ENCODE data around the gene C3orf52.

Gene C3orf52

GRCh38 chr3:112133626-112134334, 47.6 kb downstream of the C3orf52 start:
- in situ Hi-C loops (cut with MboI; ENCODE audit: low sequenced_read_pairs) = no loop called here

- in situ Hi-C loops (cut with MboI; ENCODE audit: low sequenced_read_pairs) = no loop called here
Measured at GRCh38 chr3:112134335-112135124, 48.3 kb downstream of the C3orf52 start.

- in situ Hi-C loops (cut with MboI; ENCODE audit: low sequenced_read_pairs) = no loop called here
Measured at GRCh38 chr3:112136046-112136445, 49.9 kb downstream of the C3orf52 start.

- in situ Hi-C loops (cut with MboI; ENCODE audit: low sequenced_read_pairs) = no loop called here
Measured at GRCh38 chr3:112136959-112137693, 50.9 kb downstream of the C3orf52 start.

GRCh38 chr3:112137781-112138180, 51.6 kb downstream of the C3orf52 start:
- in situ Hi-C loops (cut with MboI; ENCODE audit: low sequenced_read_pairs) = no loop called here

- in situ Hi-C loops (cut with MboI; ENCODE audit: low sequenced_read_pairs) = no loop called here
Measured at GRCh38 chr3:112138219-112138969, 52.2 kb downstream of the C3orf52 start.

- in situ Hi-C loops (cut with MboI; ENCODE audit: low sequenced_read_pairs) = no loop called here
Measured at GRCh38 chr3:112140584-112140983, 54.4 kb downstream of the C3orf52 start.

- in situ Hi-C loops (cut with MboI; ENCODE audit: low sequenced_read_pairs) = no loop called here
Measured at GRCh38 chr3:112141293-112141692, 55.1 kb downstream of the C3orf52 start.

GRCh38 chr3:112143251-112143650, 57.1 kb downstream of the C3orf52 start:
- in situ Hi-C loops (cut with MboI; ENCODE audit: low sequenced_read_pairs) = no loop called here

- in situ Hi-C loops (cut with MboI; ENCODE audit: low sequenced_read_pairs) = no loop called here
Measured at GRCh38 chr3:112143689-112144088, 57.5 kb downstream of the C3orf52 start.

- in situ Hi-C loops (cut with MboI; ENCODE audit: low sequenced_read_pairs) = no loop called here
Measured at GRCh38 chr3:112149136-112149535, 62.9 kb downstream of the C3orf52 start.

GRCh38 chr3:112167758-112168157, 81.6 kb downstream of the C3orf52 start:
- in situ Hi-C loops (cut with MboI; ENCODE audit: low sequenced_read_pairs) = no loop called here

Data from HL-60/S4 treated with retinoic acid at 250 ng/mL for 4 days and 3 days (cell line).